Measurements from ENCODE around the gene IQCF2. TPM values are rescaled to one million over a fixed set of nuclear protein-coding genes. Genes with fewer than 3 reads are reported as not detected.
"Not testable (repeated sequence)": the region's sequence is repeated elsewhere in the genome, so short reads cannot be mapped to it uniquely, and the experiment has no call there.

The IQCF2 gene
- total RNA-seq, 1 donor from 2014 or later = not detected

- no peak overlapping the region for H3K4me3 ChIP-seq (ENCODE audit: low read depth, low read length)
- DNase-seq (ENCODE audit: low read depth) = no peak
- H3K36me3 ChIP-seq (ENCODE audit: control insufficient read depth, insufficient read depth, low read length) = no peaks in the 10 kb centered on the region
- H3K27me3 ChIP-seq (ENCODE audit: control insufficient read depth, insufficient read depth, low read length) = no peaks in the 10 kb centered on the region
- TF ChIP-seq, protein P1, sequence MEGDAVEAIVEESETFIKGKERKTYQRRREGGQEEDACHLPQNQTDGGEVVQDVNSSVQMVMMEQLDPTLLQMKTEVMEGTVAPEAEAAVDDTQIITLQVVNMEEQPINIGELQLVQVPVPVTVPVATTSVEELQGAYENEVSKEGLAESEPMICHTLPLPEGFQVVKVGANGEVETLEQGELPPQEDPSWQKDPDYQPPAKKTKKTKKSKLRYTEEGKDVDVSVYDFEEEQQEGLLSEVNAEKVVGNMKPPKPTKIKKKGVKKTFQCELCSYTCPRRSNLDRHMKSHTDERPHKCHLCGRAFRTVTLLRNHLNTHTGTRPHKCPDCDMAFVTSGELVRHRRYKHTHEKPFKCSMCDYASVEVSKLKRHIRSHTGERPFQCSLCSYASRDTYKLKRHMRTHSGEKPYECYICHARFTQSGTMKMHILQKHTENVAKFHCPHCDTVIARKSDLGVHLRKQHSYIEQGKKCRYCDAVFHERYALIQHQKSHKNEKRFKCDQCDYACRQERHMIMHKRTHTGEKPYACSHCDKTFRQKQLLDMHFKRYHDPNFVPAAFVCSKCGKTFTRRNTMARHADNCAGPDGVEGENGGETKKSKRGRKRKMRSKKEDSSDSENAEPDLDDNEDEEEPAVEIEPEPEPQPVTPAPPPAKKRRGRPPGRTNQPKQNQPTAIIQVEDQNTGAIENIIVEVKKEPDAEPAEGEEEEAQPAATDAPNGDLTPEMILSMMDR (IDR thresholded peaks at IDR 0.05; ENCODE audit: insufficient read depth, low read length, poor library complexity, severe bottlenecking) = no peak
Observed at GRCh38 chr3:51894939-51895338, 33.5 kb downstream of the IQCF2 start.

- Histone ChIP-seq H3K36me3 (ENCODE audit: control insufficient read depth, insufficient read depth, low read length) (no peaks in the 10 kb centered on the region), H3K4me3 (ENCODE audit: low read depth, low read length) (no peak overlapping the region), H3K27me3 (ENCODE audit: control insufficient read depth, insufficient read depth, low read length) (no peaks in the 10 kb centered on the region)
- TF ChIP-seq, protein P1 (IDR thresholded peaks at IDR 0.05; ENCODE audit: insufficient read depth, low read length, poor library complexity, severe bottlenecking) = no peak
- DNase-seq (ENCODE audit: low read depth) = no peak
Observed at GRCh38 chr3:51896607-51897305, 35.3 kb downstream of the IQCF2 start.

DNA sequence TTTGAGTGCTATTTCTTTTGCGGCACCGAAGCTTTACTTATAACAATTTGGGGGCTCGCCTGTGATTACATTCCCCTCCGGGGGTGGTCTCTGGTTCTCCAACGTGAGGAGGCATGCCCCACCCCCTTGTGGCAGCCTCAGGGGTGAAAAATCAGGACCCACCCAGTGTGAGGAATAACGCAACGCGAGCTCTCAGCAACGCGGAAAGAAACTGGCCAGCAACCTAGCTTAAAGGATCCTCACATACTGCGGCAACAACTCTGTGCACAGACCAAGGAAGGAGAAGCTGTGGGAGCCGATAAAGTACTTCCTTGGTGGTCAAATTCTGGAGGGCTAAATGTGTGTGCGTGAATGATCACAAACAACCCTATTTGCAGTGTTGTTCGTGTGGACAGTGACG, 36.0 kb downstream of the IQCF2 start:
- no peaks in the 10 kb centered on the region for H3K27me3 ChIP-seq (ENCODE audit: control insufficient read depth, insufficient read depth, low read length)
- no peak overlapping the region for H3K4me3 ChIP-seq (ENCODE audit: low read depth, low read length)
- H3K36me3 ChIP-seq (ENCODE audit: control insufficient read depth, insufficient read depth, low read length) = no peaks in the 10 kb centered on the region
- no peak for DNase-seq (ENCODE audit: low read depth)
- TF ChIP-seq, protein P1 (IDR thresholded peaks at IDR 0.05; ENCODE audit: insufficient read depth, low read length, poor library complexity, severe bottlenecking) = no peak

DNA sequence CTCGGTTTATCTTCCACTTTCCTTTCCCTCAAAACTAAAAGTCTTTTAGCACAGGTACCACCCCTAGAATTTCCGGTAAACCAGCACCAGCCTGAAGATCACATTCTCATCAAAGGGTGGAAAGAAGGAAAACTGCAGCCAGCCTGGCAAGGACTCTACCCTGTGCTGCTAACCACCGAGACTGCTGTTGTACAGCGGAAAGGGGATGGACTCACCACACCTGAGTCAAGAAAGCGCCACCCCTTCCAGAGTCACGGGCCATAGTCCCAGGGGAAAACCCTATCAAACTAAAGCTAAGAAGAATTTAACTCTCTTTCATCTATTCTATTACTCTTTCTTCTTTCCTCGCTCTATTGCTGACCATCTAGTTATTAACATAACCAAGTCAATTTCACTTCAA, 38.6 kb downstream of the IQCF2 start:
- not testable (repeated sequence) for H3K36me3 ChIP-seq (ENCODE audit: control insufficient read depth, insufficient read depth, low read length); H3K27me3 ChIP-seq (ENCODE audit: control insufficient read depth, insufficient read depth, low read length); H3K4me3 ChIP-seq (ENCODE audit: low read depth, low read length)

GRCh38 chr3:51902361-51902760, 40.9 kb downstream of the IQCF2 start:
- not testable (repeated sequence) for H3K36me3 ChIP-seq (ENCODE audit: control insufficient read depth, insufficient read depth, low read length); H3K4me3 ChIP-seq (ENCODE audit: low read depth, low read length); H3K27me3 ChIP-seq (ENCODE audit: control insufficient read depth, insufficient read depth, low read length)
- DNase-seq (ENCODE audit: low read depth) = peak; percentile 54

More for the DNA sequence above, 38.6 kb downstream of the IQCF2 start:
- DNase-seq (ENCODE audit: low read depth) = not testable (repeated sequence)

DNA sequence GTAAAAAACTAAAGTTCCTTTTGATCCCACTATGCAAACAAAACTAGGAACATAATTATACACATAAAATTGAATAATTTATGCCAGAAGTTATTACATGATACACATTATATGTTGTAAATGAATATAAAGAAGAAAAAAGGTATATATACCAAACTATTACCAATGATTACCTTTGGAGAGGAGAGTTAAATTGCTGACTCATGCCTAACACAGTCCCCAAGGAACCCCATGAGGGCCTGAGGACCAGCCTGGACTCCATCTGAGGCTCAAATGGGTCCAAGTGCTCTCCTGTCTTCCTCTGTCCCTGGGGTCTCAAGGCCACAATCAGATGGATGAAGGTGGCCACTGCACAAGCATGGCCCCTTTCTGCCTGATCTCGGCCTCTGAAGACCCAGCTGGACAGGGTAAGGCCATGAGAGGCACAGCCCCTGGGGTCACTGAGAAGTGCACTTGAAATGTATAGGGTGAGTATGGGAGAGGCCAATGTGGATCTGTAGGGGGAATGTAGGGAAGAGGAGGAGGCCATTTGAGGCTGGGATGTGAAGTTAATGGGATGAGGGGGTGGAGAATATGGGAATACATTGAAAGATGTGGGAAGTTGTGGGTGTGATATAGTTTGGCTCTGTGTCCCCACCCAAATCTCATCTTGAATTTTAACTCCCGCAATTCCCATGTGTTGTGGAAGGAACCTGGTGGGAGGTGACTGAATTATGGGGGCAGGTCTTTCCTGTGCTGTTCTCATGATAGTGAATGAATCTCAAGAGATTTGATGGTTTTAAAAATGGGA, 42.8 kb downstream of the IQCF2 start:
- TF ChIP-seq, protein P1 (IDR thresholded peaks at IDR 0.05; ENCODE audit: insufficient read depth, low read length, poor library complexity, severe bottlenecking) = no peak
- H3K27me3 ChIP-seq (ENCODE audit: control insufficient read depth, insufficient read depth, low read length) = no peaks in the 10 kb centered on the region
- no peak for DNase-seq (ENCODE audit: low read depth)
- H3K36me3 ChIP-seq (ENCODE audit: control insufficient read depth, insufficient read depth, low read length) = no peaks in the 10 kb centered on the region
- no peak overlapping the region for H3K4me3 ChIP-seq (ENCODE audit: low read depth, low read length)
